Sigmoid colon (tissue), 7 donors: ENCODE data around the gene SUPT6H. TPM values are rescaled to one million over a fixed set of nuclear protein-coding genes. Genes with fewer than 3 reads are reported as not detected.

Source experiments
- DNase-seq: peaks from one replicate; pipeline ENCODE4 v3.0.0-alpha.2; 2019
- H3K27ac ChIP-seq, 4 donors: fragments of 200-600 bp; sonication (generic); one replicate each; pipeline ENCODE4 v1.5.1; 2016 to 2019; ENCODE audit warnings: mild to moderate bottlenecking in 1 of 4
- H3K27me3 ChIP-seq, 3 donors: fragments of 200-600 bp; sonication (generic); one replicate each; pipeline ENCODE4 v1.5.1; 2019; ENCODE audit warnings: mild to moderate bottlenecking in 1 of 3
- H3K36me3 ChIP-seq, 4 donors: fragments of 200-600 bp; sonication (generic); one replicate each; pipeline ENCODE4 v1.5.1; 2016 to 2019
- H3K4me1 ChIP-seq, 4 donors: fragments of 200-600 bp; sonication (generic); one replicate each; pipeline ENCODE4 v1.5.1; 2017 to 2019
- H3K4me3 ChIP-seq, 4 donors: fragments of 200-600 bp; sonication (generic); one replicate each; pipeline ENCODE4 v1.5.1; 2017 to 2019; ENCODE audit warnings: mild to moderate bottlenecking in 2 of 4, moderate library complexity in 1 of 4
- H3K9me3 ChIP-seq, 4 donors: fragments of 200-600 bp in 3 of 4; sonication (generic) in 3 of 4; one replicate each; pipeline versions ENCODE4 v1.5.1 to v1.6.1; 2013 to 2019
- EP300 ChIP-seq, 4 donors: sonication (generic); formaldehyde crosslinking; IDR thresholded peaks; one replicate each; pipeline ENCODE4 v1.6.1; 2017; ENCODE audit warnings: antibody characterized with exemption in 4 of 4
- POLR2A ChIP-seq, 2 donors: fragments of 450-650 bp; IDR thresholded peaks; one replicate each; pipeline ENCODE4 v1.6.1; 2016; ENCODE audit warnings: antibody characterized with exemption in 2 of 2, mild to moderate bottlenecking in 2 of 2, moderate library complexity in 2 of 2
- POLR2AphosphoS5 ChIP-seq, 4 donors: sonication (generic); formaldehyde crosslinking; IDR thresholded peaks; one replicate each; pipeline ENCODE4 v1.6.1; 2017; ENCODE audit warnings: antibody characterized with exemption in 4 of 4
- WGBS, 2 donors: extraction: QIAGEN DNeasy Blood & Tissue Kit; methylation state at CpG; one replicate each; pipeline ENCODE4 v1.1.7; 2013; 5-methylcytosine and 5-hydroxymethylcytosine counted together
- intact Hi-C: fragments of 100-400 bp; cut with DNase I; formaldehyde crosslinking; loops from one replicate; pipeline ENCODE4 v1.15.1; 2023
- polyA plus RNA-seq, 3 donors: library from polyadenylated mRNA; stranded (reverse); fragments of 200-250 nt; gene quantifications; one replicate each; pipeline ENCODE4 v1.2.3, GENCODE V29; 2013
- total RNA-seq, 4 donors: library from RNA; depleted of rRNA; stranded (reverse); fragments of >200 nt; gene quantifications; one replicate each; pipeline ENCODE4 v1.1.0, GENCODE V29; 2016
- TF ChIP-seq, protein P1 (sequence below), 4 experiments: fragments of 450-650 bp in 3 of 4; fragments of 200-600 bp in 1 of 4; IDR thresholded peaks; one replicate each; pipeline ENCODE4 v1.5.1; 2016 to 2019; ENCODE audit warnings: antibody characterized with exemption in 4 of 4, mild to moderate bottlenecking in 3 of 4, moderate library complexity in 2 of 4
- donor health status: healthy with polysubstance abuse.
- donor health status: Bipolar disorder and iron deficiency.
- donor health status: healthy.

The SUPT6H gene
- total and polyA plus RNA-seq, 7 donors = 12.0 to 75.6 (median 49.0) TPM

DNA sequence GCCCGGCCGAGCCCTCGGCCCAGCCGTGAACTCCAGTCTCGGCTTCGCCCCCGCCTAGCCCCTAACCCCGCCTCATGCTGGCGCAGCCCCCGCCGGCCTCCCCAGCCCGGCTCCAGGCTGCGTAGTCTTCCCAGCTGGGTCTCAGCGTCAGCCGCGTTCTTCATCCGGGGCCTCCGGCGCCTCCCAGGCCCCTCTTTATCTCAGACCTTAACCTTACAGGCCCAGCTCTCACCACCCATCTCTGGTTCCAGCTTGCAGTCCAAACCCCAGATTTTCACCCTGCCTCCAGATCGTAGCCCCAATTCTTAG lies 49.7 kb downstream of the SUPT6H start, which contains the start of gene PROCA1:
TSS of gene PROCA1 (minus strand) at position 166 of the 309 bp plus-strand sequence. CDS start 228 bp downstream, outside the sequence.
- Histone ChIP-seq H3K4me1 (peaks cover 0 to 33% (median 25%) of the 10 kb centered on the region in 4 donors), H3K9me3 (no peaks in the 10 kb centered on the region), H3K27me3 (no peaks in the 10 kb centered on the region), H3K36me3 (peaks cover 0 to 25% (median 16%) of the 10 kb centered on the region in 4 donors), H3K27ac (peak within 1 kb of the TSS; percentile 92 to 94 (median 92)), H3K4me3 (peak within 1 kb of the TSS; percentile 54 to 62 (median 60))
- TF ChIP-seq EP300 (IDR thresholded peaks at IDR 0.05) = no peak
- TF ChIP-seq, protein P1, sequence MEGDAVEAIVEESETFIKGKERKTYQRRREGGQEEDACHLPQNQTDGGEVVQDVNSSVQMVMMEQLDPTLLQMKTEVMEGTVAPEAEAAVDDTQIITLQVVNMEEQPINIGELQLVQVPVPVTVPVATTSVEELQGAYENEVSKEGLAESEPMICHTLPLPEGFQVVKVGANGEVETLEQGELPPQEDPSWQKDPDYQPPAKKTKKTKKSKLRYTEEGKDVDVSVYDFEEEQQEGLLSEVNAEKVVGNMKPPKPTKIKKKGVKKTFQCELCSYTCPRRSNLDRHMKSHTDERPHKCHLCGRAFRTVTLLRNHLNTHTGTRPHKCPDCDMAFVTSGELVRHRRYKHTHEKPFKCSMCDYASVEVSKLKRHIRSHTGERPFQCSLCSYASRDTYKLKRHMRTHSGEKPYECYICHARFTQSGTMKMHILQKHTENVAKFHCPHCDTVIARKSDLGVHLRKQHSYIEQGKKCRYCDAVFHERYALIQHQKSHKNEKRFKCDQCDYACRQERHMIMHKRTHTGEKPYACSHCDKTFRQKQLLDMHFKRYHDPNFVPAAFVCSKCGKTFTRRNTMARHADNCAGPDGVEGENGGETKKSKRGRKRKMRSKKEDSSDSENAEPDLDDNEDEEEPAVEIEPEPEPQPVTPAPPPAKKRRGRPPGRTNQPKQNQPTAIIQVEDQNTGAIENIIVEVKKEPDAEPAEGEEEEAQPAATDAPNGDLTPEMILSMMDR (IDR thresholded peaks at IDR 0.05) = no peak
- TF ChIP-seq POLR2AphosphoS5 (IDR thresholded peaks at IDR 0.05) = no peak
- TF ChIP-seq POLR2A (IDR thresholded peaks at IDR 0.05) = no peak
- WGBS, 2 donors = 3 to 9% methylated on average over 20 of the region's 20 CpGs
- intact Hi-C loops = loop anchor here (5.0 kb wide), 2 partner anchors 49 to 64 kb away; partner anchors contain the start of genes BLTP2, SDF2 and SUPT6H
- no peak for DNase-seq

DNA sequence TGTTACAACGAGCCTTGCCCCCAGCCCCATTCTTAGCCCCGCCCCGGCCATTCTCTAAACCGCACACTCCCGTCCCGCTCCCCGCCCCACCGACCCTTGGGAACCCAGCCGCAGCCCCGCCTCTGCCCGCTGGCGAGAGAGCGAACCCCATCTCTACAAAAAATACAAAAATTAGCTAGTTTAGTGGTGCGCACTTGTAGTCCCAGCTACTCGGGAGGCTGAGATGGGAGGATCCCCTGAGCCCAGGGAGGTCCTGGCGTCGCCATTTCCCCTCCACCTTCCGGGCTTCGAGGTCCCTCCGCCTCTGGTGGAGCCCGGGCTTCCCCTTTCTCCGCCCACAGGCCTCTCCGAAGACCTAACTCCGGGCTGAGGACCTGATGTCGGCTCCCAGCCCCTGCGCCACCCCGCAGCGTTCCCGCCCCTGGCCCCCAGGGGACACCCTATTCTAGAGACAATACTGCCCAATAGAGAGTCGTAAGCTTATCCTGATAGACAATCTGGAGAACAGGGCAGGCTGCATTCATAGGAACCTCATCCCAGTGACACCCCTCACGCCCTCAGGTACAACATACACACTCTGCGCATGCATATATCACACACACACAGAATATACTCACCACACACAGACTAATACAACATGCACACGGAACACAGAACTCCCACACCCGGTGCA lies 50.2 kb downstream of the SUPT6H start:
- DNase-seq = no peak
- WGBS, 2 donors = 27 to 54% methylated on average over 34 of the region's 34 CpGs
- no peaks in the 10 kb centered on the region for H3K27me3 ChIP-seq
- H3K27ac ChIP-seq = peak overlapping the region; percentile 92 to 94 (median 92)
- H3K4me3 ChIP-seq = peak overlapping the region; percentile 54 to 62 (median 60)
- H3K36me3 ChIP-seq = peaks cover 0 to 25% (median 16%) of the 10 kb centered on the region in 4 donors
- TF ChIP-seq, protein P1 (IDR thresholded peaks at IDR 0.05) = no peak
- TF ChIP-seq EP300 (IDR thresholded peaks at IDR 0.05) = no peak
- TF ChIP-seq POLR2A (IDR thresholded peaks at IDR 0.05) = no peak
- intact Hi-C loops = loop anchor here (5.0 kb wide), 2 partner anchors 50 to 65 kb away; partner anchors contain the start of genes BLTP2, SDF2 and SUPT6H
- H3K4me1 ChIP-seq = peaks cover 0 to 38% (median 30%) of the 10 kb centered on the region in 4 donors
- no peaks in the 10 kb centered on the region for H3K9me3 ChIP-seq

DNA sequence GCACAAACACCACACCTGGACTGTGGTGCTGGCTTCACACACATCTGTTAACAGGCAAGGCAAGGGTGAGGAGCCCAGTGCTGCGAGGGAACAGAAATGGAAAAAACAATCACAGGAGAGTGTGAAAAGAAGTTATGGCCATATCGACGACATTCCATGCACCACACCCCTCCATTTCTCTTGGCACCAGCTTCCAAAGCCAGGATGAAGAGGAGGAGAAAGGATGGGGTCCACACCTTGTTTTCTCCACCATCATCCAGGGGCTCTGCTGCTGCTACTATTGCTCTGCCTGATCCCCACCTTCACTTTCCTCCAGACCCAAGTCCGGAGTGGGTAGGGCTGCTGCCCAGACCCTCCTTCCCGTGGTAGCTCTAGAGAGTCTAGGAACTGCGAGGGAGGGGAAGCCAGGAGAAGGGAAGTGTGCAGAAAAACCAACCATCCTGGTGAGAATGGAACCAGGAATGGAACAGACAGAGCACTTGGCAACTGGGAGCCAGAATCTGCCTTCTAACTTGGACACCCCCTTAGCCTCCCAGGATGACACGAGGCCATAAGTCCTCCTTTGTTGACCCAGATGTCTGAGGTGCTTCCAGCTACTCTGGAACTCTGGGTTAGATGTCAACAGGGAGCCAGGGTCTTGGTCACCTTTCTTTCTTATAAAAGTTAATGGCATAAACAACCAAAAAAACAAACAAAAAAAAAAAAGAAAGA lies 50.9 kb downstream of the SUPT6H start:
- 66 to 85% methylated on average over 7 of the region's 7 CpGs for WGBS, 2 donors
- H3K36me3 ChIP-seq = peaks cover 0 to 25% (median 16%) of the 10 kb centered on the region in 4 donors
- peaks cover 0 to 38% (median 35%) of the 10 kb centered on the region in 4 donors for H3K4me1 ChIP-seq
- H3K9me3 ChIP-seq = no peaks in the 10 kb centered on the region
- H3K4me3 ChIP-seq = no peak overlapping the region
- TF ChIP-seq POLR2AphosphoS5 (IDR thresholded peaks at IDR 0.05) = no peak
- TF ChIP-seq, protein P1 (IDR thresholded peaks at IDR 0.05) = no peak
- TF ChIP-seq POLR2A (IDR thresholded peaks at IDR 0.05) = no peak
- TF ChIP-seq EP300 (IDR thresholded peaks at IDR 0.05) = no peak
- no peaks in the 10 kb centered on the region for H3K27me3 ChIP-seq
- intact Hi-C loops = loop anchor here (5.0 kb wide), 2 partner anchors 51 to 66 kb away; partner anchors contain the start of genes BLTP2, SDF2 and SUPT6H
- no peak for DNase-seq
- no peak overlapping the region for H3K27ac ChIP-seq

DNA sequence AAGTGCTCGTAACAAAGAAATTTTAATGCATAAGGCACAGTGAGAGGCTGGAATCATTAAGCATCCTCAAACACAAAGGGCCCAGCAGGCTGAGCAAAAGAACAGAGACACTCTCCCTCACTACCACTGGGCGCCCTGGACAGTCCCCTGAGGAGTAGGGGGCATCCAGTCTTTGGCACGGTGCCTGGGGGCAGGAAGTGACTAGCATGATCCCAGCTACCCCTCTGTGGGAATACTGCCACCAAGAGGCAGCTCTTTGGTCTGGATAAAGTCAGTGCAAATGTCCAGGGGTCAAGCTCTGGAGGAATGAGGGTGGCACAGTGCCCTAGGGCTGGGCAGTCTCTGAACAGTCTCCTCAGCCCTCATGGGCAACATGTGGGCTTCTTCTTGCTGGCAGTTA lies 52.3 kb downstream of the SUPT6H start:
- peaks cover 0 to 25% (median 16%) of the 10 kb centered on the region in 4 donors for H3K36me3 ChIP-seq
- intact Hi-C loops = loop anchor here (5.0 kb wide), 2 partner anchors 52 to 67 kb away; partner anchors contain the start of genes BLTP2, SDF2 and SUPT6H
- no peak overlapping the region for H3K4me3 ChIP-seq
- TF ChIP-seq POLR2A (IDR thresholded peaks at IDR 0.05) (no peak), POLR2AphosphoS5 (IDR thresholded peaks at IDR 0.05) (no peak), EP300 (IDR thresholded peaks at IDR 0.05) (no peak)
- TF ChIP-seq, protein P1 (IDR thresholded peaks at IDR 0.05) = no peak
- H3K27me3 ChIP-seq = no peaks in the 10 kb centered on the region
- WGBS, 2 donors = 79 to 92% methylated on average over 3 of the region's 3 CpGs
- no peak overlapping the region for H3K27ac ChIP-seq
- no peaks in the 10 kb centered on the region for H3K9me3 ChIP-seq
- DNase-seq = no peak
- H3K4me1 ChIP-seq = peaks cover 0 to 50% (median 49%) of the 10 kb centered on the region in 4 donors
